GM12878 (cell line): ENCODE measurements around the gene PDE6B. TPM values are rescaled to one million over a fixed set of nuclear protein-coding genes. Genes with fewer than 3 reads are reported as not detected.

Experiments
- ATAC-seq: fragments of 200-7000 bp; cut with Tn5 transposase; 3 replicates; pipeline ENCODE4 v1.9.1; 2020; ENCODE audit warnings: mild to moderate bottlenecking, moderate library complexity
- BruUV-seq: library from RNA; stranded (reverse); fragments of 400-500 nt; replicated peaks from 2 replicates; lab custom pipeline; 2021; lab: Mats Ljungman, UMichigan
- CTCF ChIA-PET: fragments of 300-600 bp; sonication (Branson Sonifier 250); formaldehyde crosslinking; extraction: SDS; loops from one replicate; lab custom pipeline; 2021; ENCODE audit warnings: inconsistent platforms; lab: Yijun Ruan, JAX
- POLR2A ChIA-PET: fragments of 350-600 bp; formaldehyde crosslinking; extraction: SDS; loops from one replicate; lab custom pipeline; 2021; ENCODE audit warnings: inconsistent platforms; lab: Charles Lee
- RAD21 ChIA-PET: fragments of 300-600 bp; sonication (Branson Sonifier 250); formaldehyde crosslinking; loops from one replicate; lab custom pipeline; 2023; ENCODE audit warnings: antibody characterized with exemption; ENCODE audit not compliant: unreplicated experiment; lab: Charles Lee
- SMC1A ChIA-PET: fragments of 300-600 bp; sonication (Branson Sonifier 250); formaldehyde crosslinking; loops from one replicate; lab custom pipeline; 2023; ENCODE audit not compliant: unreplicated experiment, uncharacterized antibody; lab: Charles Lee
- DNase-seq: peaks from one replicate; pipeline ENCODE4 v3.0.0-alpha.2; 2011; ENCODE audit warnings: low read depth, low spot score
- FAIRE-seq: peaks from 3 replicates; lab custom pipeline; 2011; peaks lifted over from hg19 to GRCh38; lab: Jason Lieb, UNC
- H2AFZ ChIP-seq: 2 replicates; pipeline ENCODE4 v1.6.0; 2011; ENCODE audit warnings: low read depth, low read length, control low read depth; ENCODE audit not compliant: control insufficient read depth
- H3K27ac ChIP-seq: 2 replicates; pipeline ENCODE4 v1.5.1; 2011; ENCODE audit warnings: control low read depth; ENCODE audit not compliant: control insufficient read depth, insufficient read depth
- H3K27me3 ChIP-seq, 2 experiments: replicated peaks in 1 of 2; 2 replicates each; pipeline versions ENCODE4 v1.6.0 to v1.6.1; 2011; ENCODE audit warnings: low read length in 1 of 2; ENCODE audit not compliant: control insufficient read depth in 2 of 2, insufficient read depth in 2 of 2
- H3K36me3 ChIP-seq, 2 experiments: 2 replicates each; pipeline ENCODE4 v1.5.1; 2011; ENCODE audit warnings: low read length in 1 of 2; ENCODE audit not compliant: control insufficient read depth in 2 of 2, insufficient read depth in 2 of 2
- H3K4me1 ChIP-seq: 2 replicates; pipeline ENCODE4 v1.6.1; 2011; ENCODE audit warnings: mild to moderate bottlenecking, low read length, moderate library complexity, mixed read lengths; ENCODE audit not compliant: control insufficient read depth, insufficient read depth
- H3K4me2 ChIP-seq: 2 replicates; pipeline ENCODE4 v1.6.0; 2011; ENCODE audit warnings: control low read depth; ENCODE audit not compliant: control insufficient read depth, insufficient read depth
- H3K4me3 ChIP-seq: fragments of 200-600 bp; sonication (generic); 2 replicates; pipeline ENCODE4 v1.5.1; 2016
- H3K79me2 ChIP-seq: 2 replicates; pipeline ENCODE4 v1.6.0; 2011; ENCODE audit warnings: low read length; ENCODE audit not compliant: control insufficient read depth, insufficient read depth
- H3K9ac ChIP-seq: 2 replicates; pipeline ENCODE4 v1.8.0; 2011; ENCODE audit warnings: low read length, control low read depth, mixed read lengths; ENCODE audit not compliant: control insufficient read depth, insufficient read depth
- H3K9me3 ChIP-seq: replicated peaks from 3 replicates; pipeline ENCODE4 v1.5.1; 2011; ENCODE audit warnings: mild to moderate bottlenecking, low read length; ENCODE audit not compliant: control insufficient read depth, insufficient read depth
- H4K20me1 ChIP-seq: 2 replicates; pipeline ENCODE4 v1.6.0; 2011; ENCODE audit not compliant: control insufficient read depth, insufficient read depth
- ATF2 ChIP-seq: IDR thresholded peaks from 2 replicates; pipeline ENCODE4 v1.6.1; 2012; ENCODE audit warnings: low read length, inconsistent platforms
- CREM ChIP-seq: IDR thresholded peaks from 2 replicates; pipeline ENCODE4 v1.6.1; 2014; ENCODE audit warnings: antibody characterized with exemption, low read depth
- JUNB ChIP-seq: IDR thresholded peaks from 2 replicates; pipeline ENCODE4 v1.6.1; 2016; ENCODE audit warnings: antibody characterized with exemption, mild to moderate bottlenecking
- NR2C1 ChIP-seq: fragments of 450-650 bp; IDR thresholded peaks from 2 replicates; pipeline ENCODE4 v1.6.1; 2017; ENCODE audit warnings: antibody characterized with exemption, mild to moderate bottlenecking, moderate library complexity
- PRDM15 ChIP-seq: fragments of 450-650 bp; formaldehyde crosslinking; IDR thresholded peaks from 2 replicates; pipeline ENCODE4 v1.4.0; 2020; ENCODE audit warnings: mild to moderate bottlenecking, moderate library complexity
- SP1 ChIP-seq: IDR thresholded peaks from one replicate; pipeline ENCODE4 v1.6.1; 2011; ENCODE audit warnings: low read depth, low read length
- SPI1 ChIP-seq: IDR thresholded peaks from 2 replicates; pipeline ENCODE4 v1.6.1; 2011; ENCODE audit warnings: low read depth, mild to moderate bottlenecking, low read length, moderate library complexity, borderline replicate concordance; ENCODE audit not compliant: insufficient read depth
- SRF ChIP-seq, 2 experiments: IDR thresholded peaks; 2 replicates each; pipeline ENCODE4 v1.6.1; 2011; ENCODE audit warnings: low read depth in 2 of 2, low read length in 2 of 2, mild to moderate bottlenecking in 1 of 2, moderate library complexity in 1 of 2
- ZBED1 ChIP-seq: IDR thresholded peaks from 2 replicates; pipeline ENCODE4 v1.6.1; 2016; ENCODE audit warnings: borderline replicate concordance
- WGBS: methylation state at CpG from one replicate; pipeline ENCODE4 v1.1.6; 2016; ENCODE audit warnings: low lambda C conversion rate; ENCODE audit not compliant: insufficient replicate concordance, insufficient coverage; ENCODE audit errors: missing lambda C conversion rate; 5-methylcytosine and 5-hydroxymethylcytosine counted together
- in situ Hi-C: fragments of 300-500 bp; cut with MboI; formaldehyde crosslinking; loops from 9 replicates; pipeline ENCODE4 v1.14.3; 2018; ENCODE audit warnings: mixed read lengths
- intact Hi-C: fragments of 100-400 bp; cut with micrococcal nuclease; formaldehyde crosslinking; loops from one replicate; pipeline ENCODE4 v1.14.2; 2022; ENCODE audit not compliant: unreplicated experiment
- polyA plus RNA-seq, 11 experiments: library from polyadenylated mRNA; depleted of rRNA in 4 of 11; unstranded in 6 of 11; stranded (reverse) in 5 of 11; fragments of >200 nt; fragmentation: Nextera tagmentation in 4 of 11; fragmentation: Illumina TruSeq in 1 of 11; extraction: Ambion mirVana in 4 of 11; extraction: Trizol in 1 of 11; gene quantifications; 1 replicate in 1 of 11; 2 replicates in 10 of 11; pipeline versions ENCODE4 v1.2.1 to v1.2.3, GENCODE V29; 2011 to 2016; ENCODE audit warnings: inconsistent platforms in 2 of 11, missing spikeins in 2 of 11, low read depth in 1 of 11
- total RNA-seq, 4 experiments: library from RNA; depleted of rRNA in 3 of 4; stranded (reverse); fragments of >200 nt in 3 of 4; fragmentation: Illumina TruSeq in 1 of 4; extraction: Trizol in 1 of 4; gene quantifications; 2 replicates each; pipeline versions ENCODE4 v1.2.1 to v1.2.3, GENCODE V29; 2013 to 2021

PDE6B gene
- total and polyA plus RNA-seq, 10 of the 15 experiments (the other 5 are each of a cell fraction or from before 2014, with no cell fraction given) = 2.6 to 6.4 (median 3.8) TPM

- no peak overlapping the region for H3K4me2 ChIP-seq
- DNase-seq (no peak), ATAC-seq (no peak), FAIRE-seq (no peak)
- H3K9me3 ChIP-seq = no peaks in the 10 kb centered on the region; the same call in 2 of the 3 replicates
- TF ChIP-seq SPI1 (no peak), SP1 (no peak), NR2C1 (no peak)
- in situ Hi-C loops (no loop called here), intact Hi-C loops (no loop called here)
- SMC1A ChIA-PET = no interaction called here
- no peak overlapping the region for H3K9ac ChIP-seq
- no peaks in the 10 kb centered on the region for H3K36me3 ChIP-seq
- POLR2A ChIA-PET = no interaction called here
- H3K4me3 ChIP-seq = no peak overlapping the region
- no peaks in the 10 kb centered on the region for H4K20me1 ChIP-seq
- H3K4me1 ChIP-seq = no peaks in the 10 kb centered on the region
- H2AFZ ChIP-seq = no peak overlapping the region
- BruUV-seq = no TSS peak
- H3K27ac ChIP-seq = no peak overlapping the region
- WGBS = 67% methylated on average over 43 of the region's 49 CpGs
- RAD21 ChIA-PET = no interaction called here
- CTCF ChIA-PET = interaction anchor here (0.6 kb wide), 1 partner anchor 905 kb away, joined by 3 read pairs; no protein-coding TSS in a partner anchor
- no peaks in the 10 kb centered on the region for H3K27me3 ChIP-seq
- no peaks in the 10 kb centered on the region for H3K79me2 ChIP-seq
These were observed 25.8 kb downstream of the PDE6B start for GRCh38 chr4:650951-651883.

GRCh38 chr4:651884-652642 is 26.7 kb downstream of the PDE6B start:
- ChIA-PET SMC1A (no interaction called here), POLR2A (interaction anchor here (0.6 kb wide), 1 partner anchor 25 kb away, joined by 4 read pairs; no protein-coding TSS in a partner anchor), RAD21 (no interaction called here), CTCF (interaction anchor here (0.6 kb wide), 1 partner anchor 905 kb away, joined by 3 read pairs; no protein-coding TSS in a partner anchor)
- H3K9me3 ChIP-seq = no peaks in the 10 kb centered on the region; the same call in 2 of the 3 replicates
- no peak overlapping the region for H3K9ac ChIP-seq
- no peak overlapping the region for H3K4me2 ChIP-seq
- no peaks in the 10 kb centered on the region for H3K4me1 ChIP-seq
- H3K4me3 ChIP-seq = no peak overlapping the region
- no peaks in the 10 kb centered on the region for H3K36me3 ChIP-seq
- H3K79me2 ChIP-seq = no peaks in the 10 kb centered on the region
- H4K20me1 ChIP-seq = no peaks in the 10 kb centered on the region
- in situ Hi-C loops = no loop called here
- no peak overlapping the region for H3K27ac ChIP-seq
- intact Hi-C loops = no loop called here
- ATAC-seq (no peak), FAIRE-seq (no peak), DNase-seq (no peak)
- 54% methylated on average over 16 of the region's 24 CpGs for WGBS
- BruUV-seq = no TSS peak
- H3K27me3 ChIP-seq = no peaks in the 10 kb centered on the region
- no peak overlapping the region for H2AFZ ChIP-seq
- no peak for TF ChIP-seq PRDM15 (CRISPR knock-in tag)
- TF ChIP-seq SRF (IDR thresholded peaks at IDR 0.05; ENCODE audit: low read depth in 2 of 2, low read length in 2 of 2) = no peak
- no peak for TF ChIP-seq ZBED1
- TF ChIP-seq ATF2 = no peak
- TF ChIP-seq CREM = no peak
- no peak for TF ChIP-seq JUNB
